ENCODE results near the gene EZH2. TPM values are rescaled to one million over a fixed set of nuclear protein-coding genes. Genes with fewer than 3 reads are reported as not detected.

The EZH2 gene
- total and polyA plus RNA-seq, 4 donors: 3.6 to 14.8 (median 4.4) TPM

DNA sequence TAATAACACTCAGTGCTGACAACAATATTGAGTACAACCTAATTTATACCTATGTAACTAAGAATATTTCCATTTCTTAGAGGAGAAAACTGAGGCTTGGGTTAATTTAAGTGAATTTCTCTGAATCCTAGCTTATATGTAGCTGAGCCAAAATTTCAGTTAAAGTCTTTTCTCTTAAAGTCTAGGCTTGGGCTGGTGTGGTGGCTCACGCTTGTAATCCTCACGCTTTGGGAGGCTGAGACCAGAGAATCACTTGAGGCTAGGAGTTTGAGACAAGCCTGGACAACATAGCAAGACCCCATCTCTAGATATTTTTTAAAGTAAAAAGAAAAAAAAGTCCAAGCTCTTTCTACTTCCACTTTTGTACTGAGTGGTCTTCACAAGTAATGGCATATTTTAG, 93.2 kb downstream of the EZH2 start:
- Histone ChIP-seq H3K9ac (ENCODE audit: insufficient read depth in 1 of 2, low read length in 2 of 2) (no peak overlapping the region), H3K9me3 (ENCODE audit: control insufficient read depth in 4 of 4, insufficient read depth in 3 of 4, low read length in 3 of 4) (peaks cover 0 to 2% (median 0%) of the 10 kb centered on the region in 4 donors), H3K4me1 (ENCODE audit: control insufficient read depth in 5 of 5, insufficient read depth in 5 of 5, low read length in 5 of 5) (peaks cover 0 to 4% (median 0%) of the 10 kb centered on the region in 5 donors), H3K27me3 (ENCODE audit: control insufficient read depth in 3 of 3, insufficient read depth in 3 of 3, low read length in 2 of 3) (no peaks in the 10 kb centered on the region), H3K36me3 (ENCODE audit: control insufficient read depth in 4 of 4, insufficient read depth in 4 of 4, low read length in 4 of 4) (peaks cover 24 to 52% (median 45%) of the 10 kb centered on the region in 4 donors), H3K4me3 (no peak overlapping the region), H3K27ac (ENCODE audit: low read depth in 1 of 2, low read length in 1 of 2) (no peak overlapping the region)
- TF ChIP-seq, protein P1, sequence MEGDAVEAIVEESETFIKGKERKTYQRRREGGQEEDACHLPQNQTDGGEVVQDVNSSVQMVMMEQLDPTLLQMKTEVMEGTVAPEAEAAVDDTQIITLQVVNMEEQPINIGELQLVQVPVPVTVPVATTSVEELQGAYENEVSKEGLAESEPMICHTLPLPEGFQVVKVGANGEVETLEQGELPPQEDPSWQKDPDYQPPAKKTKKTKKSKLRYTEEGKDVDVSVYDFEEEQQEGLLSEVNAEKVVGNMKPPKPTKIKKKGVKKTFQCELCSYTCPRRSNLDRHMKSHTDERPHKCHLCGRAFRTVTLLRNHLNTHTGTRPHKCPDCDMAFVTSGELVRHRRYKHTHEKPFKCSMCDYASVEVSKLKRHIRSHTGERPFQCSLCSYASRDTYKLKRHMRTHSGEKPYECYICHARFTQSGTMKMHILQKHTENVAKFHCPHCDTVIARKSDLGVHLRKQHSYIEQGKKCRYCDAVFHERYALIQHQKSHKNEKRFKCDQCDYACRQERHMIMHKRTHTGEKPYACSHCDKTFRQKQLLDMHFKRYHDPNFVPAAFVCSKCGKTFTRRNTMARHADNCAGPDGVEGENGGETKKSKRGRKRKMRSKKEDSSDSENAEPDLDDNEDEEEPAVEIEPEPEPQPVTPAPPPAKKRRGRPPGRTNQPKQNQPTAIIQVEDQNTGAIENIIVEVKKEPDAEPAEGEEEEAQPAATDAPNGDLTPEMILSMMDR (IDR thresholded peaks at IDR 0.05; ENCODE audit: control extremely low read depth, extremely low read depth): no peak
- 98 to 100% methylated on average over 2 of the region's 2 CpGs for WGBS, 2 donors
- DNase-seq (no peak), ATAC-seq (ENCODE audit: insufficient read depth, low FRiP score) (no peak)

GRCh38 chr7:148790131-148790726, 93.9 kb downstream of the EZH2 start:
- Histone ChIP-seq H3K4me3 (no peak overlapping the region), H3K9me3 (ENCODE audit: control insufficient read depth in 4 of 4, insufficient read depth in 3 of 4, low read length in 3 of 4) (peaks cover 0 to 2% (median 0%) of the 10 kb centered on the region in 4 donors)

GRCh38 chr7:148789220-148789619, 94.9 kb downstream of the EZH2 start:
- Histone ChIP-seq H3K4me1 (ENCODE audit: control insufficient read depth in 5 of 5, insufficient read depth in 5 of 5, low read length in 5 of 5) (peaks cover 0 to 4% (median 0%) of the 10 kb centered on the region in 5 donors), H3K27ac (ENCODE audit: low read depth in 1 of 2, low read length in 1 of 2) (no peak overlapping the region), H3K36me3 (ENCODE audit: control insufficient read depth in 4 of 4, insufficient read depth in 4 of 4, low read length in 4 of 4) (peaks cover 22 to 50% (median 41%) of the 10 kb centered on the region in 4 donors), H3K4me3 (no peak overlapping the region), H3K9me3 (ENCODE audit: control insufficient read depth in 4 of 4, insufficient read depth in 3 of 4, low read length in 3 of 4) (peaks cover 0 to 2% (median 0%) of the 10 kb centered on the region in 4 donors), H3K9ac (ENCODE audit: insufficient read depth in 1 of 2, low read length in 2 of 2) (no peak overlapping the region), H3K27me3 (ENCODE audit: control insufficient read depth in 3 of 3, insufficient read depth in 3 of 3, low read length in 2 of 3) (no peaks in the 10 kb centered on the region)
- 93 to 97% methylated on average over 7 of the region's 7 CpGs for WGBS, 2 donors
- ATAC-seq (ENCODE audit: insufficient read depth, low FRiP score) (no peak), DNase-seq (no peak)
- TF ChIP-seq, protein P1 (IDR thresholded peaks at IDR 0.05; ENCODE audit: control extremely low read depth, extremely low read depth): no peak

More at GRCh38 chr7:148790131-148790726, 93.9 kb downstream of the EZH2 start:
- TF ChIP-seq, protein P1 (IDR thresholded peaks at IDR 0.05; ENCODE audit: control extremely low read depth, extremely low read depth): no peak
- DNase-seq: no peak
- H3K4me1 ChIP-seq (ENCODE audit: control insufficient read depth in 5 of 5, insufficient read depth in 5 of 5, low read length in 5 of 5): peaks cover 0 to 4% (median 0%) of the 10 kb centered on the region in 5 donors
- 92 to 93% methylated on average over 8 of the region's 8 CpGs for WGBS, 2 donors
- no peaks in the 10 kb centered on the region for H3K27me3 ChIP-seq (ENCODE audit: control insufficient read depth in 3 of 3, insufficient read depth in 3 of 3, low read length in 2 of 3)
- no peak overlapping the region for H3K9ac ChIP-seq (ENCODE audit: insufficient read depth in 1 of 2, low read length in 2 of 2)
- H3K27ac ChIP-seq (ENCODE audit: low read depth in 1 of 2, low read length in 1 of 2): no peak overlapping the region
- H3K36me3 ChIP-seq (ENCODE audit: control insufficient read depth in 4 of 4, insufficient read depth in 4 of 4, low read length in 4 of 4): peaks cover 26 to 55% (median 45%) of the 10 kb centered on the region in 4 donors
- ATAC-seq (ENCODE audit: insufficient read depth, low FRiP score): no peak

All from lung (tissue), 12 donors.